Measurements from ENCODE around the gene PCDHGB6. TPM values are rescaled to one million over a fixed set of nuclear protein-coding genes. Genes with fewer than 3 reads are reported as not detected.
"Not testable (repeated sequence)": the region's sequence is repeated elsewhere in the genome, so short reads cannot be mapped to it uniquely, and the experiment has no call there.

Gene PCDHGB6
- total and polyA plus RNA-seq, 9 of the 15 experiments (the other 6 are each of a cell fraction or from before 2014, with no cell fraction given) = 0.01 to 0.11 (median 0.07) TPM; not detected in 1

- Histone ChIP-seq H3K27me3 (ENCODE audit: control insufficient read depth in 2 of 2, insufficient read depth in 2 of 2, low read length in 2 of 2) (peaks cover 10 to 32% of the 10 kb centered on the region in 2 experiments; a peak in 3 of 5 replicates), H3K9ac (ENCODE audit: insufficient read depth in 1 of 2, low read depth in 2 of 2, low read length in 2 of 2) (no peak overlapping the region), H3K36me3 (ENCODE audit: control insufficient read depth, insufficient read depth, low read length) (no peaks in the 10 kb centered on the region), H4K20me1 (replicated peaks; ENCODE audit: control insufficient read depth, insufficient read depth, low read length) (no peaks in the 10 kb centered on the region), H3K9me1 (ENCODE audit: control insufficient read depth, insufficient read depth, low read length) (no peaks in the 10 kb centered on the region), H3K9me3 (replicated peaks; ENCODE audit: control insufficient read depth, insufficient read depth, low read depth, low read length) (no peaks in the 10 kb centered on the region; the same call in 1 of the 2 replicates), H3K4me3 (no peak overlapping the region), H3K79me2 (ENCODE audit: control insufficient read depth, insufficient read depth, low read length) (no peaks in the 10 kb centered on the region), H3K4me1 (replicated peaks in 1 of 2; ENCODE audit: control insufficient read depth in 2 of 2, insufficient read depth in 2 of 2, low read length in 2 of 2) (peaks cover 0 to 22% of the 10 kb centered on the region in 2 experiments; a peak in 2 of 5 replicates), H3K4me2 (ENCODE audit: insufficient read depth, low read length) (no peak overlapping the region), H3K27ac (ENCODE audit: extremely low read depth, low read depth, low read length) (no peak overlapping the region), H2AFZ (ENCODE audit: low read depth, low read length) (no peak overlapping the region)
- ChIA-PET POLR2A (interaction anchor here (0.7 kb wide), 1 partner anchor 84 kb away, joined by 3 read pairs; no protein-coding TSS in a partner anchor), CTCF (ENCODE audit: low intra/inter-chr PET ratio) (no interaction called here)
- no peak for ATAC-seq
- no peak for FAIRE-seq
- no TSS peak for BruUV-seq (replicated peaks)
- TF ChIP-seq HNRNPUL1 (IDR thresholded peaks at IDR 0.05; ENCODE audit: low read length) (no peak), ZNF212 (CRISPR knock-in tag; IDR thresholded peaks at IDR 0.05) (no peak), MTA3 (IDR thresholded peaks at IDR 0.05; ENCODE audit: borderline replicate concordance) (no peak), ZNF23 (CRISPR knock-in tag; IDR thresholded peaks at IDR 0.05) (no peak), ZNF3 (CRISPR knock-in tag; IDR thresholded peaks at IDR 0.05) (no peak)
- TF ChIP-seq, protein P1, sequence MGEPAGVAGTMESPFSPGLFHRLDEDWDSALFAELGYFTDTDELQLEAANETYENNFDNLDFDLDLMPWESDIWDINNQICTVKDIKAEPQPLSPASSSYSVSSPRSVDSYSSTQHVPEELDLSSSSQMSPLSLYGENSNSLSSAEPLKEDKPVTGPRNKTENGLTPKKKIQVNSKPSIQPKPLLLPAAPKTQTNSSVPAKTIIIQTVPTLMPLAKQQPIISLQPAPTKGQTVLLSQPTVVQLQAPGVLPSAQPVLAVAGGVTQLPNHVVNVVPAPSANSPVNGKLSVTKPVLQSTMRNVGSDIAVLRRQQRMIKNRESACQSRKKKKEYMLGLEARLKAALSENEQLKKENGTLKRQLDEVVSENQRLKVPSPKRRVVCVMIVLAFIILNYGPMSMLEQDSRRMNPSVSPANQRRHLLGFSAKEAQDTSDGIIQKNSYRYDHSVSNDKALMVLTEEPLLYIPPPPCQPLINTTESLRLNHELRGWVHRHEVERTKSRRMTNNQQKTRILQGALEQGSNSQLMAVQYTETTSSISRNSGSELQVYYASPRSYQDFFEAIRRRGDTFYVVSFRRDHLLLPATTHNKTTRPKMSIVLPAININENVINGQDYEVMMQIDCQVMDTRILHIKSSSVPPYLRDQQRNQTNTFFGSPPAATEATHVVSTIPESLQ (CRISPR knock-in tag; IDR thresholded peaks at IDR 0.05) = no peak
- in situ Hi-C loops (cut with MboI) = no loop called here
- DNase-seq (ENCODE audit: extremely low read depth in 1 of 4, low spot score in 3 of 4) = no peak
- intact Hi-C loops (cut with micrococcal nuclease) = no loop called here
- WGBS (ENCODE audit: insufficient coverage, low coverage, missing lambda C conversion rate) = 67% methylated on average over 36 of the region's 37 CpGs
Observed at GRCh38 chr5:141431286-141431685, 23.5 kb downstream of the PCDHGB6 start.

- H3K9me1 ChIP-seq (ENCODE audit: control insufficient read depth, insufficient read depth, low read length); BruUV-seq (replicated peaks); H3K9ac ChIP-seq (ENCODE audit: insufficient read depth in 1 of 2, low read depth in 2 of 2, low read length in 2 of 2); H3K4me2 ChIP-seq (ENCODE audit: insufficient read depth, low read length); DNase-seq (ENCODE audit: extremely low read depth in 1 of 4, low spot score in 3 of 4); POLR2A ChIA-PET; H3K27ac ChIP-seq (ENCODE audit: extremely low read depth, low read depth, low read length); H3K9me3 ChIP-seq (replicated peaks; ENCODE audit: control insufficient read depth, insufficient read depth, low read depth, low read length); H3K4me3 ChIP-seq; CTCF ChIA-PET (ENCODE audit: low intra/inter-chr PET ratio); ATAC-seq; intact Hi-C loops (cut with micrococcal nuclease); in situ Hi-C loops (cut with MboI); H3K36me3 ChIP-seq (ENCODE audit: control insufficient read depth, insufficient read depth, low read length); H2AFZ ChIP-seq (ENCODE audit: low read depth, low read length); H4K20me1 ChIP-seq (replicated peaks; ENCODE audit: control insufficient read depth, insufficient read depth, low read length); H3K79me2 ChIP-seq (ENCODE audit: control insufficient read depth, insufficient read depth, low read length); FAIRE-seq: not testable (repeated sequence)
- Histone ChIP-seq H3K27me3 (ENCODE audit: control insufficient read depth in 2 of 2, insufficient read depth in 2 of 2, low read length in 2 of 2) (peaks cover 8 to 30% of the 10 kb centered on the region in 2 experiments; a peak in 3 of 5 replicates), H3K4me1 (replicated peaks in 1 of 2; ENCODE audit: control insufficient read depth in 2 of 2, insufficient read depth in 2 of 2, low read length in 2 of 2) (peaks cover 0 to 22% of the 10 kb centered on the region in 2 experiments; a peak in 2 of 5 replicates)
- 11% methylated on average over 12 of the region's 38 CpGs for WGBS (ENCODE audit: insufficient coverage, low coverage, missing lambda C conversion rate)
Observed at GRCh38 chr5:141432308-141432707, 24.5 kb downstream of the PCDHGB6 start.

Data from K562 (cell line).